GM21515 (cell line): ENCODE results near the gene RMND5B.

Experiments
- ATAC-seq: cut with Tn5 transposase; IDR thresholded peaks from one replicate; pipeline ENCODE4 v1.9.1; 2021; ENCODE audit not compliant: unreplicated experiment

The RMND5B gene

GRCh38 chr5:178113141-178113787 lies 17.6 kb upstream of the RMND5B start, which contains the start of gene N4BP3:
TSS of gene N4BP3 (plus strand) at chr5:178113532. CDS start at chr5:178119584, 6,052 bp downstream.
- ATAC-seq, result peak; percentile 61

DNA sequence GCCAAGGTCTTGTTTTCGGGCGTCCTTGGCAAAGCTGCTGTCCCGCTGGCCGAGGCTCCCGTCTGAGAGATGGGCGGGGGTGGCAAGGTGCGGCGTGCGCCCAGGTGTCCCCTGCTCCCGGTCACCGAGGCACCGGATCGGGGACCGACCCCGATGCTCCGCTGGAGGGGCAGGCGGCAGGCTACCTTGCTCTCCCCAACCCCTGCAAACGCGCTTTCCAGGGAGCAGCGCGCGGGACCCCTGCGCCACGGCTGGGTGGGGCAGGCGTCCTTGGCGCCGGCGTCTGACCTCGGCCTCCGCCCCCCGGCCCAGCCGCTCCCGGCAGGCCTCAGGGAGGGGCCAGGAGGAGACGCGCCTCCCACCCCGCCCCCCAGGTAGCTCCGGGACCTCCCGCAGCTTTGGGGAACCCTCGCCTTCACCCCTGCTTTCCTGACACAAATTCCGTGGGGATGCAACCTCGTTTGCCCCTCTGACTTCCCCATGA lies 16.9 kb upstream of the RMND5B start:
- ATAC-seq, result no peak

- ATAC-seq, result no peak
These were observed 16.3 kb upstream of the RMND5B start for GRCh38 chr5:178114325-178115135.

- ATAC-seq, result no peak
These were observed 15.5 kb upstream of the RMND5B start for GRCh38 chr5:178115136-178115813.

- ATAC-seq, result no peak
These were observed 15.0 kb upstream of the RMND5B start for GRCh38 chr5:178115814-178116142.

DNA sequence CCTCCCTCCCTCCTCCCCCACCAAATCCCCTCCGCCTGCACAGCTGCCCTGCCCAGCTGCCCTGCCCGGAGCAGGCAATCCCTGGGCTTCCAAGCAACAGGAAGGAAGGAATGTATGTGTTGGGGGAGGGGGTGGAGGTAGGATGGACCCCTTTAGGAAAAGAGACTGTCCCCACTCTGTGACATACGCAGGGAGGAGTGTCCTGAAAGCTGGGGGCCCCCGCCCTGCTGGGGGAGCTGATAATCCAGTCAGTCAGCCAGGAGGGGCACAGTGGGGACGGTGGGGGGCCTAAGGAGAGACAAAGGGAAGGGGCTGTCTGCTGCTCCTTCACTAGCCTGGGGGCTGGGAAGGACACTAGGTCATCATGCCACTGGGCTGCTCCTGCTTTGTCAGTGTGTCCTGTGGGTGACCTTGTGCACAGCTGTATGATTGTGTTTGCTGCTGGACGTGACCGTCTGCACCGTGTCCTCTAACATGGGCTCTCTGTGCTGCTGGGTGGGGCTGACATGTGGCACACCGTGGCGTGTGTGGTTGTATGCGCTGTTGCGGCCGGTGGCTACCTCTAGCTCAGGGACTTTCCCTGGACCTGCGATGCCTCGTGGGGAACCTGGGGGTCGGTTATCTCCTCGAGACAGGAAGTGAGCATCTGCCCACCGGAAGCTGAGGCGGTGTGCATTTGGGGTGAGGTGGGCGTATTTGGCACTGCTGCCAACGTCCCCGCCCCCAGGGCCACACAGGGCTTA lies 14.5 kb upstream of the RMND5B start:
- ATAC-seq, result no peak

- no peak for ATAC-seq
These were observed 12.7 kb upstream of the RMND5B start for GRCh38 chr5:178117923-178118701.

DNA sequence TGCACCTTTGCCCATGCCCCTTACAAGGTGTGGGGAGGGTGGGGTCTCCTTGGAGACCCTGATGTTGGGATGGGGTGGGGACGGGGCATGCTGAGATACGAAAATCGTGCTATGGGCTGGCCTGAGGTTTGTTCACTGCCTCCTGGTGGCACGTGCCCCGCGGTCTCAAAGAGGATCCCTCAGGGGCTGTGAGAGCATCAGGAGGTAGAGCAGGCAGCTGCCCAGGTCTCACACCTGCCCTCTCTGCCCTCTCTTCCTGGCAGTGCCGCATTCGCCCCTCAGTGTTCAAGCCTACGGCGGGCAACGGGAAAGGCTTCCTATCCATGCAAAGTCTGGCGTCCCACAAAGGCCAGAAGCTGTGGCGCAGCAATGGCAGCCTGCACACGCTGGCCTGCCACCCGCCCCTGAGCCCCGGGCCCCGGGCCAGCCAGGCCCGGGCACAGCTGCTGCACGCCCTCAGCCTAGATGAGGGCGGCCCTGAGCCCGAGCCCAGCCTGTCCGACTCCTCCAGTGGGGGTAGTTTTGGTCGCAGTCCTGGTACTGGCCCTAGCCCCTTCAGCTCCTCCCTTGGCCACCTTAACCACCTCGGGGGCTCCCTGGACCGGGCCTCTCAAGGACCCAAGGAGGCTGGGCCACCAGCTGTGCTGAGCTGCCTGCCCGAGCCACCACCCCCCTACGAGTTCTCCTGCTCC lies 10.8 kb upstream of the RMND5B start:
- no peak for ATAC-seq

- ATAC-seq, result peak; percentile 80
These were observed 10.0 kb upstream of the RMND5B start for GRCh38 chr5:178120607-178121357.

DNA sequence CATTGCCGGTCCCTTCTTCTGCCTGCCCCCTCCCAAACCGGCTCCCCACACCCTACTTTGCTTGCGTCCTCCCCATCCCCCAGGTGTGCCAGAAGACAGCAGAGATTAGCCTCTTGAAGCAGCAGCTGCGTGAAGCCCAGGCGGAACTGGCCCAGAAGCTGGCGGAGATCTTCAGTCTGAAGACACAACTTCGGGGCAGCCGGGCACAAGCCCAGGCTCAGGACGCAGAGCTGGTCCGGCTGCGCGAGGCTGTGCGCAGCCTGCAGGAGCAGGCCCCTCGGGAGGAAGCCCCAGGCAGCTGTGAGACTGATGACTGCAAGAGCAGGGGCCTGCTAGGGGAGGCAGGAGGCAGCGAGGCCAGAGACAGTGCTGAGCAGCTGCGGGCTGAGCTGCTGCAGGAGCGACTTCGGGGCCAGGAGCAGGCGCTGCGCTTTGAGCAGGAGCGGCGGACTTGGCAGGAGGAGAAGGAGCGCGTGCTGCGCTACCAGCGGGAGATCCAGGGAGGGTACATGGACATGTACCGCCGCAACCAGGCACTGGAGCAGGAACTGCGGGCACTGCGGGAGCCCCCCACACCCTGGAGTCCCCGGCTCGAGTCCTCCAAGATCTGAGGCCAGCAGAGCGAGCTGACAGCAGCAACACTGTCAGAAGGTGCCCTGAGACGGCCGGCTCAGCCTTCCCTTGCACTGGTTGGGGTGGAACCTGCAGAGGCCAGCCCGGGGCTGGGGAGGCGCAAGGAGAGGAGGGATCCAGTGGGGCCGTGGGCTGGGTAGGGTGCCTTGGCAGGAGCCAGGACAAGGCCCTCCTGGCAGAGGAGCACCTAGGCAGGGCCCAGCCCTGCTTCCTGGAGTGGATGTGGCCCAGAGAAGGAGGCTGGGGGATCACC lies 9.2 kb upstream of the RMND5B start:
- no peak for ATAC-seq

- ATAC-seq, result no peak
These were observed 8.5 kb upstream of the RMND5B start for GRCh38 chr5:178122346-178122745.

GRCh38 chr5:178123094-178123965 lies 7.5 kb upstream of the RMND5B start:
- no peak for ATAC-seq

DNA sequence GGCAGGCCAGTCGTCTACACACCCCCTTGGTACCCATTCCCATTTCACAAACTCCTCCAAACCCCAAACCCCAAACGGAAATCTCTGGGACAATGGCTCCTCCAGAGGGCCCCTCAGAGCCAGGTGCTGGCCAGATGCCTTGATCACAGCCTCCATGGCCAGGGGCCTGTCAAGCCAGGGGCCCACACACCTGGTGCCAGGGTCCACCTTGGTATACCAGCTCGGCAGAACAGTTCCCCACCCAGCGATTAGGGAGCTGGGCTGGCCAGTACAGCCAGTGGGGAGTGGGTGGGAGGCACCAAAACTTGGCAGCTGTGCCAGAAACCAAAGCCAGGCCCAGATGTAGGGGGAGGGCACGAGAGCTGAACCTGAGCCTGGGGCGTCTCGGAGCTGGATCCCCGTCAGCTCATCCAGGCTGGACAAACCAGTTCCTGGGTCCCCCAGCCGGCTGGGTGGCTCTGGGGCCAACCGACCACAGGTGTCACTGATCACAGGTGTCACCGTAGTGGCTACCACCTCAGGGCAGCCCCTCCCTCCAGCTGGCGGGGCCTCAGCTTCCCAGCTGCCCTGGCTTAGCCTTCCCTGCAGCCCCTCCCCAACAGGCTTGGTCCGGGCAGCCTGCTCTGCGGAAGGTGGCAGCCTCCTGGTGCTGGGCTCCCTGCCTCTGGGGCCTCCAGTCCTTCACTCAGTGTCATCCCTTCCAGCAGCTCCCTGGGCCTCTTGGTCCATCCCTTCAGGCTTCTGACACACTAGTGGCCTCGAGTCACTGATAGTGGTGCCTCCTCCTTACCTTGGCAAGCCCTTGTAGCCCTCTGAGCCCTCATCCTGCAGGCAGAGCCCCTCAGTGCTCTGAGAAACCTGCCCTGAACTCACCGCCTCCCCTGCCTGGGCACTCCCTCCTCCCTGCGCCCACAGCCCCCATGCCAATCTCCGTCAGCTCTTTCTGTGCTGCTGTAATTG lies 6.6 kb upstream of the RMND5B start:
- ATAC-seq, result no peak

DNA sequence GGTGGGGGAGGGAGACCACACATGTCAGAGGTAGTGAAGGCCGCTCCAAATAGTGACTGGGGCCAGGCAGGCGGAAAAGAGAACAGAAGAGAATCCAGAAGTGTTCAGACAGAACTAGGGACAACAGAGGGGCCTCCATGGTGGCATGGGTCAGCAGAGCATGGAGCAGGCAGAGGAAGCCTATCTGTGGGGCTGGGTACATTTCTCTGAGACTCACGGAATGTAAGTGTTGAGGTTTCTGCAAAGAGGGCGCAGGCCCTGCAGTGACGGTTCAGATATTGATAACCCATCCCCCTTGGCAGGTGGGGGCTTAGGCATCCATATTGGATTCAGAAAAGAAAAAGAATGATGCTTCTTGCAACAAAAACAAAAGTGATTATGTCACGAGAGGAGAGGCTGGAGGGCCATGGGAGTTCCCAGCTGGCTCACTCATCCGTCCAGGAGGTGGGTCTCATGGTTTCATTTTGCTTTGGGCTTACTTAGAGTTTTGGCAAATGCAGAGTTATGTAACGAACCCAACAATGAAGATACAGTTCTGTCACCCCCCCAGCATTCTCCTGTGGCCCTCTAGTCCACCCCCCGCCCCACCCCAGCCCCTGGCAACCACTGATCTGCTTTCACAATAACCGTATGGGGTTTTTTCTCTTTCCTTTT lies 5.4 kb upstream of the RMND5B start:
- ATAC-seq, result no peak

- ATAC-seq, result no peak
These were observed 4.3 kb upstream of the RMND5B start for GRCh38 chr5:178126556-178126955.
